Gastroesophageal sphincter (tissue), 3 donors: ENCODE results near the gene IFT172.
A peak's percentile ranks its signal among the peaks of the same experiment; 100 is the strongest.

ENCODE experiments used
- EP300 ChIP-seq: sonication (generic); formaldehyde crosslinking; IDR thresholded peaks from one replicate; pipeline ENCODE4 v1.6.1; 2017; ENCODE audit warnings: antibody characterized with exemption, mild to moderate bottlenecking
- POLR2A ChIP-seq, 2 donors: fragments of 450-650 bp; IDR thresholded peaks; one replicate each; pipeline ENCODE4 v1.6.1; 2017; ENCODE audit warnings: antibody characterized with exemption in 2 of 2, mild to moderate bottlenecking in 2 of 2, moderate library complexity in 1 of 2
- POLR2AphosphoS5 ChIP-seq: sonication (generic); formaldehyde crosslinking; IDR thresholded peaks from one replicate; pipeline ENCODE4 v1.6.1; 2017; ENCODE audit warnings: antibody characterized with exemption
- TF ChIP-seq, protein P1 (sequence below), 4 experiments: fragments of 200-600 bp in 2 of 4; fragments of 450-650 bp in 2 of 4; sonication (generic) in 1 of 4; IDR thresholded peaks; one replicate each; pipeline ENCODE4 v1.5.1; 2017 to 2019; ENCODE audit warnings: antibody characterized with exemption in 4 of 4, mild to moderate bottlenecking in 2 of 4, moderate library complexity in 2 of 4

DNA sequence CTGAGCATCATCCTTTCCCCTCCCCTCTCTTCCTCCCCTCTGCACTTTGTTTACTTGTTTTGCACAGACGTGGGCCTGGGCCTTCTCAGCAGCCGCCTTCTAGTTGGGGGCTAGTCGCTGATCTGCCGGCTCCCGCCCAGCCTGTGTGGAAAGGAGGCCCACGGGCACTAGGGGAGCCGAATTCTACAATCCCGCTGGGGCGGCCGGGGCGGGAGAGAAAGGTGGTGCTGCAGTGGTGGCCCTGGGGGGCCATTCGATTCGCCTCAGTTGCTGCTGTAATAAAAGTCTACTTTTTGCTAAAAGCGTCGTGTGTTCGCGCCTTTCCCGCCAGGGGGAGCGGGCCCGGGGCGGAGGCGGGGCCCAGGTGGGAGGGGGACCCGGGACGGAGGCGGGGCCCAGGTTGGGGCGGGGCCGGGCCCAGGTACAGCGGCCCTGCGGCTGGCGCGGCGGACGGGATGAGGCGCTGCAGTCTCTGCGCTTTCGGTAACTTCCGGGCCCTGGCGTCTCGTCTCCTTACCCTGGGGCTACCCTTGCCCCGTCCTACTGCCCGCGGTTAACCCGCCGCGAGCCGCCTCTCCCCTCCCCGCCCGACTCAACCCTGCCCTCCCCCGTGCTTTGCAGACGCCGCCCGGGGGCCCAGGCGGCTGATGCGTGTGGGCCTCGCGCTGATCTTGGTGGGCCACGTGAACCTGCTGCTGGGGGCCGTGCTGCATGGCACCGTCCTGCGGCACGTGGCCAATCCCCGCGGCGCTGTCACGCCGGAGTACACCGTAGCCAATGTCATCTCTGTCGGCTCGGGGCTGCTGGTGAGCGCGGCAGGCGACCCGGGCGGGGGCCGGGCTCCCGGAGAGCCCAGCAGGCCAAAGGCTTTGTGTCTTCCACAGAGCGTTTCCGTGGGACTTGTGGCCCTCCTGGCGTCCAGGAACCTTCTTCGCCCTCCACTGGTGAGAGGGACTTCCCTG lies 47.3 kb downstream of the IFT172 start, which contains the start of gene KRTCAP3:
- TF ChIP-seq, protein P1, sequence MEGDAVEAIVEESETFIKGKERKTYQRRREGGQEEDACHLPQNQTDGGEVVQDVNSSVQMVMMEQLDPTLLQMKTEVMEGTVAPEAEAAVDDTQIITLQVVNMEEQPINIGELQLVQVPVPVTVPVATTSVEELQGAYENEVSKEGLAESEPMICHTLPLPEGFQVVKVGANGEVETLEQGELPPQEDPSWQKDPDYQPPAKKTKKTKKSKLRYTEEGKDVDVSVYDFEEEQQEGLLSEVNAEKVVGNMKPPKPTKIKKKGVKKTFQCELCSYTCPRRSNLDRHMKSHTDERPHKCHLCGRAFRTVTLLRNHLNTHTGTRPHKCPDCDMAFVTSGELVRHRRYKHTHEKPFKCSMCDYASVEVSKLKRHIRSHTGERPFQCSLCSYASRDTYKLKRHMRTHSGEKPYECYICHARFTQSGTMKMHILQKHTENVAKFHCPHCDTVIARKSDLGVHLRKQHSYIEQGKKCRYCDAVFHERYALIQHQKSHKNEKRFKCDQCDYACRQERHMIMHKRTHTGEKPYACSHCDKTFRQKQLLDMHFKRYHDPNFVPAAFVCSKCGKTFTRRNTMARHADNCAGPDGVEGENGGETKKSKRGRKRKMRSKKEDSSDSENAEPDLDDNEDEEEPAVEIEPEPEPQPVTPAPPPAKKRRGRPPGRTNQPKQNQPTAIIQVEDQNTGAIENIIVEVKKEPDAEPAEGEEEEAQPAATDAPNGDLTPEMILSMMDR (IDR thresholded peaks at IDR 0.05) = peak in 1 of 4 experiments; percentile 6
- TF ChIP-seq POLR2A (IDR thresholded peaks at IDR 0.05) (peak in 1 of 2 donors; percentile 6), EP300 (no peak), POLR2AphosphoS5 (peak; percentile 32)
